GM18499 (cell line): Measurements from ENCODE around the gene MAP2K5.

Source experiments
- ATAC-seq: cut with Tn5 transposase; IDR thresholded peaks from one replicate; pipeline ENCODE4 v1.9.1; 2021; ENCODE audit warnings: moderate number of reproducible peaks; ENCODE audit not compliant: insufficient read depth, unreplicated experiment

Gene MAP2K5

DNA sequence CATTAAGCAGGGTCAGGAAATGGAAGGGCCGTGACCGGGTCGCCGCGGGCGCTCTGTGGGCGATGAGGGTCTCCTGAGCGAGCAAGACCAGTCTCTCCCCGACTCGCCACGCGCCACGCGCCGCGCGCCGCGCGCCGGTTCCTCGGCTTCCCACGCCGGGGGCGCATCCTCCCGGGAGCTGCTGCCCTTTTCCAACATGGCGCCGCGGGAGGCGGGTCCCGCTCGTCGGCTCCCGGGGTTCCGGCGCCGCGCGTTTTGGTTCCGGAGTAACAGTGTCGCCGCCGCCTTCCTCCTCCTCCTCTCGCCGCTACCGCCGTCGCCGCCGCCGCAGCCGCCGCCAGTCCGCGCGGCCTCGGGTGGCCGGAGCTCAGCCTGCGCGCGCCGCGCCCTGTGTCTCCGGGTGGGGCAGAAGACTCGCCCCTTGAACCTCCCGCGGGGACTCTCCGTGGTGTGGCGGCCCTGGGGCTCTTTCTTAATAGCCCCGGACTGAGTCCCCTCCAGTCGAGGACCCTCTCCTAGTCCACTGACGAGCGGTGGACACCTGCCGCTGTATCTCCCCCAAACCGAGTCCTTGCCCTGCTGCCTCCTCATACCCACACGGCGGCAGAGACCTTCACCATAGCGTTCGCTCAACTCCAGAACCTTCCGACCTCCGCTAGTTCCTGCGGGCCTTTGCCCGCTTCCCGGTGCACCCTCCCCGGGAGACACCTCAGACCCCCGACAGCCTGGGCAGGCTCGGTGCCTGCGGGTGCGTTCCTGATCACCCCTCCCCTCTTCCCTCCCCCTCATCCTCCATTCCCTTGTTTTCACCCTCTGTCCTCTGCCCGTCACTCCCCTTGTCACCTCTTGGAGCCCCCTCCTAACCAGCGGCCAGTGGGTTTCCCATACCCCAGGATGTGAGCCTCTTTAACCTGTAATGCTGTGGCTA lies at the start of gene MAP2K5:
Gene MAP2K5 (plus strand): TSS at position 284 of the 928 bp plus-strand sequence. CDS start 633 bp downstream, at position 917.
- no peak for ATAC-seq

DNA sequence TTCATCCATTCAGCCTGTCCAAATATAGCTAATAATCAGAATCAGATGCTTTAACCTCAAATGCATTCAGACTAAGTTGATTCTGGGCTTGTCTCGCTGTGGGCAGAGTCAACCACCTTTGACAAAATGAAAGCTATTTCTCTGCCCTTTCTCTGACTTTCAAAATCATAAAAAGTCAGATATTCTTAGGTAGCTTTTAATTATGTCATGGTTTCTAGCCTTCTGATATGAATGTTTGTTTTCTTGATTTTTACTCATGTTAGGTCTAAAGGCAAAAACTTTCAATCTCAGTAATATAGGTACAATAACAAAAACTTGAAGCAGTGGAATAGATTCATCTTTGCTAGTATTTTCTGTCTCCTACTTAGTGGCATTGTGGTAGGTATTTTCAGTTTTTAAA lies 46.9 kb upstream of the MAP2K5 start:
- ATAC-seq = no peak

DNA sequence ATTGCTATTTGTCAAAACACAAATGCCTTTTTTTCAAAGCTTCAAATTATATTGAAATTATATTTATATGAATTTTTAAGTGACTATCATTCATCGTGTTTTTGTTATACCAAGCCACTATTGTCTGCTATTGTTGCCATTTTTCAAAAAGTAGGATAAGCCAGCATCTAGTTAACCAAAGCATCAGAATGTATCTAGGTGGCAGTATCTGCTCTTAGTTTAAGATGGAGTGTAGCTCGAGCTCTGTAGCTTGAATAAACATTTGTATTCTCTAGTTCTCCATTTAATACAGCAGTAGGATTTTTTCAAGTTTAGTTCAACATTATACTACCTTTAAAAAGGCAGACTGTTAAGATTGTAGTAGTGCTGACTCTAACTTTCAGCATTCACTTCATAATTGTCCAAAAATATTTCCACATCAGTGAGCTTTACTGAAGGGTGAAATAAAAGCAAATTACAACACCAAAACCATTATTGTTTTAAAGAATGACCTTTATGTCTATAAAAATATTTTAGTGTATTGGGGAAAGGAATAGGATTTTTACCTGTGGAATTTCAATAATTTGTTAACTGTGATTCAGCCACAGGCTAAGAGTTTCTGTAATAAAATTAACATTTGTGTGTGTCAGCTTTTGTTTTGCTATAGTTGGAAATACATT lies 41.2 kb upstream of the MAP2K5 start:
- ATAC-seq = no peak

DNA sequence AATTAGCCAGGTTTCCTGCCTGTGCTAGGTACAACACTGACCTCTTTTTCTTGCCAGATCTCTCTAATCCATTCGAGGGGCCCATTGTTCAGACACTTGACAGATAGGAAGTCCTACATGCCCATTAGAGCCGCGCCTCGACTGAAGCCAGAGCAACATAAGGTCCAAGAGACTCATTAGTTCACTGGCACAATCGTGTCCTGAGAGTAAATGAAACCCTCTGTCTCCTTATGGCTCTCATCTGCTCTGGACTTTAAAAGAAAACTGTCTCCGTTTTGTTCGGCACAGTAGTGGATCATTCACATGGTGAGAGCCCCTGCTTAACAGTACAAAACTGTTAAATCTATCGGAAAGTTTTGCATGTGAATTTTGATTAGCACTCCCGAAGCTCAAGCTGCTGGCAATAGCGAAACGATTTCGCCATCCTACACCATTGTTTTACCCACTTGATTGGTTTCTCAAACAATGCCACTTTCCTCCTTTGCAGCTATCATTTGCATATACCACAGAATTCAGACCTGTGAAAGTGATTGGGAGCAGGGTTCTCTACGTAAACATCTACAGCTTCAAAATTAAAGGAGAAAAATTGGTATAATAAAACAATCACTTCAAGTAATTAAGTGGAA lies 40.6 kb upstream of the MAP2K5 start:
- no peak for ATAC-seq

DNA sequence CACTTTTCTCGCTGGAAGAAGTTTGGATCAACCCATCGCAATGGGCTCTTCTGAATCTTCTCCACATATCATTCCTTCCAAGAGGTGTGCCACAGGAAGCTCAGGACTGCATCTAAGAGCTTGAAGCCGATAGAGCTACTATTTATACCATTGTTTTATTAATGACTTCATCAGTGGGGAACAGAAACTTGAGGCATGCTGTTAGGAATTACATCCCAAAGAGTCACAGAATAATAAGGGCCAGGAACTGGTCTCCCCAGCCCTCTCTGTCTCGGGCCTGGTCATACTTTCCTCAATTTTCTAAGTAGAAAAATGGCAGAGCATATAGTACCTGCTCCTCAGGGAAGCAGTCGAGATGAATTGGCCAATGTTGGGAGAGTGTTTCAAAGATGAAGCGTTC lies 38.4 kb upstream of the MAP2K5 start:
- ATAC-seq = no peak

DNA sequence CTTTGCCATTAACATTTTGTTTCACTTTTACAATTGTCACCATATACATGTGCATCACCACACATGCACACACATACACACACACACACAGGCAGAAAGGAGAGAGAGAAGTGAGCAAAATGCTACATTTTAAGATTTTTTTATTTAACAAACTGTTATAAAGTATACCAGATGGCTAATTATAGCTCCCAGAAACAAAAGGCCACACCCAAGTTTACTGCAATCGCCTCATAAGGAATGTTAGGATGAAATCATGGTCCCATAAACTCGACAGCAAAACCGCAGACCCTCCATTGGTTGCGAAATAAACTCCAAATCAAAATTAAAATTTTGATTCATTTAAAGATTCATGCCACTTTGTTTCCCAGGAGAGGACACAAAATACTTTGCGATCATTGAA lies 37.7 kb upstream of the MAP2K5 start:
- no peak for ATAC-seq

DNA sequence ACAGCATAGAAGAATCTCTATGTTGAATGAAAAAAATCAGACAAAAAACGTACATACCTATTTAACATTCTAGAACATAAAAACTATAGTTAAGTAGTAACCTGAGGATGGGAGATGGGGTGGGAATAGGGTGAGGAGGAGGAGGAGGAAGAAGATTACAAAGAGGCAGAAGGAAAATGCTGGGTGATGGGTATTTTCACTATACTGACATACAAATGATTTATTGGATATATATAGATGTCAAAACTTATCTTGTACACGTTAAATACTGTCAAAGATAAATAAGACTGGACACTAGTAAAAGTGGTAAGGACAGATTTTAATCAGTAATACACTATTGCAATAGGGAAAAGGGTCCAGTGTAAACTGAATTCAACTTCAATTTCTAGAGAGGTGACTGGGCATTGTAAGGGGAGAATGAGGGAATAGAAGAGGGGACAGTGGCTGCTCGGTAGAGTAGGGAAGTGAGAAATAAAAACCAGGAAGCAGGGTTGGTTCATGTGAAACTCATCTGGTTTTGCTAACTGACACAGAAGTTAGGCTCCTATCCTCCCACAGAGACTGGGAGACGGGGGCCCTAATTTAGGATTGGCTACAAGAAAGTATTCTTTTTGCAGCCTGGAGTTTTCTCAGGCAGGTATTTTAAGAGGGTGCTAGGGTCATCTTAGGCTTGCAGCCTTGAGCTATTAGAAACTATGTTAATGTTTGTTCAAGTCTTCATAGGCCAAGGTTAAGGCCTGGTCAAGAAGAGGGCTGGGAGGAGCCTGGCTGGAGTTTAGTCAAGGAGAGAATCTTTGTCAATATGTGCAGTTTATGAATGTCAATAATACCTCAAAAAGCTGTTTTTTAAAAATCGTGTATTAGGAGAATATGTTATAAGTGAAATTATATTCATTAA lies 36.6 kb upstream of the MAP2K5 start:
- no peak for ATAC-seq

DNA sequence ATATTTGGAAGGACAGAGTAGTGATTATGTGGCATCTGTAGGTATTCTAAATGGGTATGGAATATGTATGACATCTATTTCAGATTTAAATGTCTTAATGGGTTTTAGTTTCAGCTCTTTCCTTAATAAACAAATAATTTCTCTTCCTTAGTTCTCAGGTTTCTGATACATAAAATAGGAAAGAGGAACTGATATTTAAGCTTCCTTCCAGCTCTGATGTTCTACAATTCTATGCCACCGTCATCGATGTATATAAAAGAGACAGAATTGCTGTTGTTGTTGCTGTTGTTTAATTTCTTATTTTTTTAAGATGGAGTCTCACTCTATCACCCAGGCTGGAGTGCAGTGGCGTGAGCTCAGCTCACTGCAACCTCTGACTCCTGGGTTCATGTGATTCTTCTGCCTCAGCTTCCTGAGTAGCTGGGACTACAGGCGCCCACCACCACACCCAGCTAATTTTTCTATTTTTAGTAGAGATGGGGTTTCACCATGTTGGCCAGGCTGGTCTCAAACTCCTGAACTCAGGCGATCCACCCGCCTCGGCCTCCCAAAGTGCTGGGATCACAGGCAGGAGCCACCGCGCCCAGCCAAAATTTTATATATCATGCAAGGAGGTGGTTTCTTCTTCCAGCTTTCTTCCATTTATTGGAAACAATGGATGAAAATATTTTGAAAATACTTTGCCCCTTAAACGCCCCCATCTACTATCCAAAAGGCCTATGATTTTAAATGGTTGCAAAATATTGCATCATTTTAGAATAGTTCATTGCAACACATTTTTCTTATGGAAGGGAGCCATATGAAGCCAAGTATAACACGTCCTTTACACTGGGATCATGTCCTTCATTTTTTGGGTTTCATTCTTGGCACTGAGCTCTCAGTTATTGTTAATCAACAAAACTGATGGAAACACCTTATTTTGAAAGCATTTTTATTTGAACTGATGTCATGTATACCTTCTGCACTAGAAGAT lies 35.4 kb upstream of the MAP2K5 start:
- ATAC-seq = no peak

DNA sequence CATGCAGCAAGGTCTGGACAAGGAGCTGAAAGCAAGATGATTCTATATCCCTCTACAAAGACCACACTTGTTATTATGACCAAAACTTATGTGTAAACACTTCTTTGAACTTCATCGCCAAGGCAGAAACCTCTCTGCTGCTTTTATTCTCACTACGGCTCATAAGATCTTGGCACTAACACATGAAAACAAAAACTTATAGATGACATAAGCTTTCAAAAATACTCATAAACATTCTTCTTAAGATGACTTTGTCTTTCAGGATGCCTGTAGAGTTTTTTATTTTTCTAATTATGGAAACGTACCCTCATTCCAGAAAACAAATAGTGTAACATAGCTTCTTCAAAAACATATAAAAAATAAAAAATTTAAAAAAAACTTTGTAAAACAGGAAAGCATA lies 34.1 kb upstream of the MAP2K5 start:
- no peak for ATAC-seq

DNA sequence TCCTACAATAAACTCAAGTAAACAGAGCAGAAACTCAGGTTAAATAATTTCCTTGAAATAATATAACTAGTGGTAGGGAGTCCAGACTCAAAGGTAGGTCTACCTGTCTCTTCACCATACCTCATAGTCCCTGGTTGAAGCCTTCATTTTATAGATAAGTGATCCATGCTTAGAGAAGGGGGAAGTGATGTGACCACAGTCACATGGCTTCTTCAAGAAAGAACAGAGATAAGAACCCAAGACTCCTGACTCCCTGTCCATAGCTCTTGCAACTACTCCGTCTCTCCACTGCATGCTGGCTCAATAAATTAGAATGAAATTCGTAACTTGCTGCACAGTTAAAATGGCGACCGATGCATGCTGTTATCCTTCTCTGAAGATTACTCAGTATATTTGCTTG lies 32.6 kb upstream of the MAP2K5 start:
- no peak for ATAC-seq

DNA sequence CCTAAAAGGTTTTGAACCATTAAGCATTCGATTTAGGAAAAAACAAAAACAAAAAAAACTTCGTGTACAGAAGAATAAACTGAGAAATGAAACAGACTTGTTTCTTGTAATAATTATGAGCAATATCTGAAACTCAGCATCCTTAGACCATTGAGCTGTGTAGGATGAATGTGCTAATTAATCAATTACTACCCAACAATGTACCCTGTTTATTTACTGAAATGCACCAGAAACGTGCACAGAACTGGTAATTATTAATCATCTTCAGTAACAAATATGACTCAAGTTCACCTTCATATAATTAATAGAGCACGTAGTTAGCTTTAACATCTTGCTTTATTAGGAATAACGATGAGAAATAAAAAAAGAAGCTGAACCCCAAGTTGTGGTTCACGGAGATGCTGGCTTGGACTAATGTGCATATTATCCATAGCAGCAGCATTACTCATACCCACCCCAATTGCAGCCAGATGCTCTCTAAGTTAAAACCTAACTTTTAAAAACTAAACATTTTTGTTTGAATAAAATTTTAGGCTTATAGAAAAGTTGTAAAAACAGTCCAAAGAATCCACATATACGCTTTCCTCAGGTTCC lies 31.8 kb upstream of the MAP2K5 start:
- no peak for ATAC-seq

DNA sequence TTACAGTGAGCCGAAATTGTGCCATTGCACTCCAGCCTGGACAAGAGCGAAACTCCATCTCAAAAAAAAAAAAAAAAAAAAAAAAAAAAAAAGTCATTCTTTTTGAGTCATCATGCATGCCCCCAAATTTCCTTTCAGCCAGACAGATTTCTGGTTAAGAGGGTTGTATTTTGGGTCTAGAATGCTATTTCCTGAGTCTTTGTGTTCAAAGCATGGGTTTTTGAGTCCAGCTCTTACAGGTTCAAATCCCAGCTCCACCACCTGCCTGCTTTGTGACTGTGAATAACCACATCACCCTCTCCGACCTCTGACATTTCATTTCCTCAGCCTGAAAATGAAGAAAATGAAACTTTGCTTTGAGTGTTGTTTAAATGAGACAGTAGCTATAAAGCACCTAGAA lies 30.9 kb upstream of the MAP2K5 start:
- ATAC-seq = no peak

DNA sequence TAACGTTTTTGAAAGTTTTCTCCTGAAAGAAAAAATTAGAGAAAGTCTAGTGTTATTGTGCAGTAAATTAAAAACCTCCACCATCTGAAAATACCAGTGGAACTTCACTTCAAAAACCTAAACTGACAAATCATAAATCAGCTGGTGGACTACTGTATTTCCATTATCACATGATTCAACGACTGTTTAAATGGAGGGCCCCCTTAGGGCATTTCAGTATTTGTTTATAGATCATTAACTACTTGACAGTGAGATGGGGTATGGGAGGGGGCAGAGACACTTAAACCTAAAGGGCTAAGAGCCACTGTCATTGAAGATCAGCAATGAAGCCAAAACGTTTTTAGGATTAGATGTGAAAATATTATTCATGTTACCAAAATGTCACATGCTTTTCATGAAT lies 30.4 kb upstream of the MAP2K5 start:
- ATAC-seq = no peak

DNA sequence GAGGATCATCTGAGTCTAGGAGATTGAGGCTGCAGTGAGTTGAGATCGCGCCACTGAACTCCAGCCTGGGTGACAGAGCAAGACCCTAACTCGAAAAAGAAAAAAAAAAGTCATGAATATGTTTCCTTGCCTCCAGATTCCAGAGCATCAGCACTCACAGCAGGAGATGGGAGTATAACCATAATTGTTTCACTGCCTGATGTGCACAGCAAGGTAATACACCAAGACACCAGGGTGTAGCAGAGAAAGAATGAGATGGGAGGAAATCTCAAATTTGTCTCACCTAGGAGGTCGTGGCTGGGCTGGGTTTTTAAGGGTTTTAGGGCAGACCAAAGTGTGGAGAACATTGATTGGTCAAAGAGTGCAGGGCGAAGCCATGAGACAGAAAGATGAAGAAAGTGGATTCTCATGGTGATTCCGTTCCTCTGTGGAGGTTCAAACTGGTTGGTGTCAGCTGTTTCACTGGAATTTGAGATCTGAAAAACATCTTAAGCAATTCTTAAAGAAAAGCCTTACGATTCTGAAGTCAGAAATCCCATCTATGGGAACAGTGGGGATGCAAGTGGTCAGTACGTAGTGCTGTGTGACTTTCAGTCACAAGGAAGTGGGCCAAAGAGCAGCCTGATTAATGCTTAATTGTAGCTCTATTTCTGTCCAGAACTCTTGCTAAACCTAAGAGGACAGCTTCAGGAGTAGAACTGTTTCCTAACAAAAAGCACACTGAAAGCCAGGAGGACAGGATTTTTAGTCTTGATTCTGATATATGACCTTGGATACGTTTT lies 29.4 kb upstream of the MAP2K5 start:
- no peak for ATAC-seq

DNA sequence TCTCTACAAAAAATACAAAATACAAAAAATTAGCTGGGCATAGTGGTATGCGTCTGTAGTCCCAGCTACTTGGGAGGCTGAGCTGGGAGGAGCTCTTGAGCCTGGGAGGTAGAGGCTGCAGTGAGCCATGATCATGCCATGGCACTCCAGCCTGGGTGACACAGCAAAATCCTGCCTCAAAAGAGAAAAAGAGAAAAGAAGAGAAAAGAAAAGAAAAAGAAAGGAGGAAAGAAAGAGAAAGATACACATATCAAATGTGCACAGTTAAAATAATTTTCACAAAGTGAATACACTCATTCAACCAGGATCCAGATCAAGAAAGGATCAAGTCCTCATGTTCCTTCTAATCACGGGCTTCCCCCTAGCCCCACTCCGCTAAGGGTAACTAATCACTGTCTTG lies 27.4 kb upstream of the MAP2K5 start:
- ATAC-seq = no peak

DNA sequence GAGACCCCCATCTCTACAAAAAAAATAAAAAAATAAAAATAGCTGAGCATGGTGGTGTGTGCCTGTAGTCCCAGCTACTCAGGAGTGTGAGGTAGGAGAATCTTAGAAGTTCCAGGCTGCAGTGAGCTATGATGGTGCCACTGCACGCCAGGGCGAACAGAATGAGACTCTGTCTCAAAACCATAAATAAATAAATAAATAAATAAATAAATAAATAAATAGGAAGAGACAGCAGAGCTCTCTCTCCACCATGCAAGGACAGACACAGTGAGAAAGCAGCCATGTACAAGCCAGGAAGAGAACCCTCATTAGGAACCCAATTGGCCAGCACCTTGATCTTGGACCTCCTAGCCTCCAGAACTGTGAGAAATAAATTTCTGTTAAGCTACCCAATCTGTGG lies 26.9 kb upstream of the MAP2K5 start:
- no peak for ATAC-seq

DNA sequence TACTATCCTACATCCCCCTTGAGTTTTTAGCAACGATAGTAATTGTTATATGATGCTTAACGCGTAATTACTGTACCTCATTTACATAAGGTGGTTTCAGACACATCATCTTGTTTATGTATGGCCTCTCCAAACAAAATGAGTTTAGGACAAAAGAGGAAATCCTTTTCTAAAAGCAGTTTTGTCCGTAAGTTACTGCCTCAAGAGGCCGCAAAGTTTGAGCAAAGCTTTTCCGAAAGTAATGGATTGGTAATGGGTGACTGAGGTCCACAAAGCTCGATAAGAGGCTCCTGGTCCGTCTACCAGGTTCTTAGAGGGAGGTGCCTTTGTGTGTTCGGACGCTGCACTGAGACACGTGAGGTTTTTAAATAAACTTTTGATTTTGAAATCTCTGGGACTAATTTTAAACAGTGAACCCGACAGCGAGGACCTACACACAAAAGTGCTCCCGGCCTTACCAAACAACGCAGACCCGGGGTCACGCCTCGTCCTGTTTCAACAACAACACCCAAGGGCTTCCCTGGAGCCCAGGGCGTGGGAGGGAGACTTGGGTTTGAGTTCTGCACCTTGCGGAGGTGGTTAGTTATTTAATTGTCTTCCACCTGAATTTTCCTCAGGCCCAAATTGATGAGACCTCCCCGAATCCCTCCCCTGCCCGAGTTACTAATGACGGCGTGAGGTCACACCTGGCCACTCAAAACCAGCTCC lies 22.0 kb upstream of the MAP2K5 start:
- peak; percentile 14 for ATAC-seq
